GM18508 (cell line): ENCODE measurements around the gene NUF2.
"Not testable (repeated sequence)": the region's sequence is repeated elsewhere in the genome, so short reads cannot be mapped to it uniquely, and the experiment has no call there.

Experiments used
- ATAC-seq: cut with Tn5 transposase; IDR thresholded peaks from one replicate; pipeline ENCODE4 v1.9.1; 2021; ENCODE audit warnings: moderate number of reproducible peaks; ENCODE audit not compliant: insufficient read depth, unreplicated experiment

NUF2 gene

GRCh38 chr1:163323339-163323738 is 1.6 kb downstream of the NUF2 start:
- not testable (repeated sequence) for ATAC-seq

GRCh38 chr1:163331116-163331515 is 9.4 kb downstream of the NUF2 start:
- no peak for ATAC-seq

- no peak for ATAC-seq
Observed at GRCh38 chr1:163335216-163335615, 13.5 kb downstream of the NUF2 start.

- no peak for ATAC-seq
Observed at GRCh38 chr1:163337631-163338030, 15.9 kb downstream of the NUF2 start.

GRCh38 chr1:163346326-163346870 is 24.6 kb downstream of the NUF2 start:
- no peak for ATAC-seq

- no peak for ATAC-seq
Observed at GRCh38 chr1:163347106-163347505, 25.4 kb downstream of the NUF2 start.

DNA sequence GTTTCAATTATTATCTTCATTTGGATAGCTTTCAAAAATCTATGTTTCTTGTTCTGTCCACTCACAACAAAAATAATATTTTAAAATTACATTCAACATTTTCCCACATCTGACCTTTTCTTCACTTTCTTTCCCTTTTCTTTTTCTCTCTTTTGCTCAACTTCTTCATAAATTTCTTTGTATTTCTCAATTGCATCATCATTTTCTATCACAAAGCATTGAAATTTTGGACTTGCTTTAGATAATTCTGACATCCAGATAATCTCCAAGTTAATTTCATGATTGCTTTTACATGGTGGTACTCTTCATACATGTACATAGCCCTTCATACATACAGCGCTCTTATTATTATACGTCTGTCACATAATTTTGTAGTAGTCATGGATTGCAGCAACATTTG is 30.2 kb downstream of the NUF2 start:
- ATAC-seq: no peak

DNA sequence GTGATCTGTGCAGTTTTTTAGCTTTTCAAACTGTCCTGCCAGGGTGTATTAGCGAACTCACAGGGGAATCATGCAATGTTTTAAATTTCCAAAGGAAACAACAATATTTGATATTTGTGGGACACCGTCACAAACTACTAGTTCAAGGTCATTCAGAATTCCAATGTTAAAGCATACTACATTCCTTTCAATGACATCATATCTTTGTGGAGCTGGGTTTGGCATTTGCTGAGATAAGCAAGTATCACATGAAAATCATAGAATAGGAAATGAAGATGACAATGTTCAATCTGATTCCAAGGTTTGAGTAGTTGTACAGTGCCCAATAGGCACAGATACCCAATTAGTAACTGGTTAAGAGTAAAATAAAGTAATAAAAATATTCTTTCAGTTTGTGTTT is 35.6 kb downstream of the NUF2 start:
- no peak for ATAC-seq

DNA sequence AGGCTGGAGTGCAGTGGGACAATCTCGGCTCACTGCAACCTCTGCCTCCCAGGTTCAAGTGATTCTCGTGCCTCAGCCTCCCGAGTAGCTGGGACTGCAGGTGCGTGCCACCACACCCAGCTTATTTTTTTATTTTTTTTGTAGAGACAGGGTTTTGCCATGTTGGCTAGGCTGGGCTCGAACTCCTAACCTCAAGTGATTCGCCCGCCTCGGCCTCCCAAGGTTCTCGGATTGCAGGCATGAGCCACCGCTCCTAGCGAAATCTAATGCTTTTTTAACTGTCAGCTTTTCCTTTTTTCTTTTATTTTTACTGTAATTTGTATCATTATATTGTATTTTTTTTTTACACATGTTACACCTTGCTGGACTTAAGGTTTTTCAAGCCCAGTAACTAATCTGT is 36.4 kb downstream of the NUF2 start:
- ATAC-seq: not testable (repeated sequence)

GRCh38 chr1:163361123-163361934 is 39.6 kb downstream of the NUF2 start:
- no peak for ATAC-seq

DNA sequence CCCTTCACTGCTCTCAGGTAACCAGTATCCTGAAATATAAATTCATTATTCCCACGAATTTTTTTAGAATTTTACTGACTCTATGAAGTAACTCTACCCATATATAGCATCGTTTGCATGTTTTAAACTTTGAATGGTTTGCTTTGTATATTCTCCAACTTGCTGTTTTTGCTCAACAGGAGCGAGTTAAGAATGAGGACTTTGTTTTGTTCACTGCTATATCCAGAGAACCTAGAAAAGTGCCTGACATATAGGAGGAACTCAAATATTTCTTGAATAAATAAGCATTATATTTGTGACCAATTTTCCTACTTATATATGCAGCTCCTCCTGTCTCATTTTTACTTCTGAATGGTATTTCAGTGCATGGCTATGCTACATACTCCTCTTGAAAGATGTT is 43.4 kb downstream of the NUF2 start:
- ATAC-seq: no peak

DNA sequence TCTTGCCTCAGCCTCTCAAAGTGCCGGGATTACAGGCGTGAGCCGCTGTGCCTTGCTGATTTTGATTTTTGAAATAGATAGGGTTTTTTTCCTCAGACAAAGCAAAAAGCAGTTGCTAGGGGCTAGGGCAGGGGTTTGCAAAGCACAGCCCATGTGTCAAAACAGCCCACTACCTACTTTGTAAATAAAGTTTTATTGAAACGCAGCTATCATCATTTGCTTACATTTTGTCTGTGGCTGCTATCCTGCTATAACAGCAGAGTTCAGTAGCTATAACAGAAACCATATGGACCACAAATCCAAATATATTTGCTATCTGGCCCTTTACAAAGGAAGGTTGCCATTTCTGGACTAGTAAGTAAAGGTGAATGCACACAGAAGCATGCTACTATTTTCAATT is 44.8 kb downstream of the NUF2 start:
- ATAC-seq: no peak

DNA sequence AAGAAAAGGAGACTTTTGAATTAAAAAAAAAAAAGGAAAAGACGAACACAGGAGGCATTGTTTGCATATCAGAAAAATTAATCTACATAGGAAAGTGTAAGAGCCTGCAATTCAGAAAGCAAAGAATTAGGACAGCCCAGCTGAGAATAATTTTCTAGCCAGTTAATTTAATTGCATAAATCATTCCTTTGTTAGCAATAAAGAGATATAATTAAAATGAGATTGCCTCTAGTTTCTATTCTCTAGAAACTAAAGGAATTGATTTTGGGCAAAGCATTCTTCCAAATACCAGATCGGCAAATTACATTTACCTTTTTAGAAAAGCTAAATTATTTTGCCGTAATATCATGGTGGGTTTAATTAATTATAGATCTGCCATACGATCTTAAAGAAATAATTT is 46.0 kb downstream of the NUF2 start:
- no peak for ATAC-seq

- no peak for ATAC-seq
Observed at GRCh38 chr1:163372576-163372975, 50.8 kb downstream of the NUF2 start.

GRCh38 chr1:163378554-163378953 is 56.8 kb downstream of the NUF2 start:
- ATAC-seq: no peak

- no peak for ATAC-seq
Observed at GRCh38 chr1:163379801-163380200, 58.0 kb downstream of the NUF2 start.

GRCh38 chr1:163381487-163382184 is 59.9 kb downstream of the NUF2 start:
- no peak for ATAC-seq

GRCh38 chr1:163382395-163382794 is 60.6 kb downstream of the NUF2 start:
- ATAC-seq: no peak

DNA sequence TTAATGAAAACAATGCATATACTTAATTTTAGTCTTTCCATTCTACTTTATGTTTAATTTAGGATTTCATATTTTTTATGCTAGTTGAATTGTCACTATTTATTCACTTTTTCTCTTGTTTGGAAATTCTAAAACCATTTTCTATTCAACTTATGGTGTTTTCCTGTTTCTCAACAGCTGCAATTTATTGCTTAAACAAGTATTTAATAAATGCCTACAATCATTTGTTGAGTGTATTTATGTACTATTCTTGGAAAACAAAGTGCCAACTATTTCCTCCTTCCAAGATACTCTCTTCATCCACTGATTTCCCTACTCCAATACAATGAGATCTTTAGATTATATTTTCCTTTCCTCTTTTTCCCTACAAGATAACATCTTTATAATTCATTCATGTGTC is 65.4 kb downstream of the NUF2 start:
- no peak for ATAC-seq

GRCh38 chr1:163388970-163389369 is 67.2 kb downstream of the NUF2 start:
- ATAC-seq: no peak

GRCh38 chr1:163395790-163396189 is 74.0 kb downstream of the NUF2 start:
- ATAC-seq: no peak
